ENCODE data around the gene TMEM185B.

The TMEM185B gene

DNA sequence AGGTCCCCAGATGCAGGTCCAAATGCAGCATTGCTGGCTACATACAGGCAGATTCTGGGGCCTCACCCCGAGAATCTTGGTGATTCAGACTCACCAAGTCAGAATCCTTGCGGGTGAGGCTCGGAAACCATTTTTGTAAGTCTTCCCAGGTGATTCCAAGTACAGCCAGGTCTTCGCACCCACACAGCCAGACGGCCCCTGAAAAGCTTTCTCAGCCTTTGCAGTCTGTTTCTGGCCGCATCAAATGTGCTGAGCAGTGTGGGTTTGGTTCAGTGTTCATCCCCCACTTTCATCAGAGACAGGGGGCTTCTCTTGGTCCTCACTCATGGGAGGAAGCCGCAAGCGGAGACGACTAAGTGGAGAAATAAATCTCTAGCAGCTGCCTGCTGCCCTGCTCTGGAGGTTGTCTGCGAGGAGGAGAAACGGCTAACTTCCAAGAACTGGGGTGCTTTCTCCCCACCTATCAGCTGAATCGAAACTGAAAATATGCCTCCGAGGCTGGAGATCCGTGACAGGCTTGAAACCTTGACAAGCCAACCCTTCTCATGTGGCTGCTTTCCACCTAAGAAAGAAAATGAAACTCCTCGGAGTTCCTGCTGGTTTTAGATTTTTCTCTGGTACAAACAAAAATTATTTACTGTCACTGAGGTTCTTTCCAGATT is 8.9 kb upstream of the TMEM185B start:
- H3K27ac Mint-ChIP-seq = no peak overlapping the region
- peaks cover 32% of the 10 kb centered on the region for H3K27me3 Mint-ChIP-seq (ENCODE audit: low read depth, poor library complexity)
- H3K4me3 Mint-ChIP-seq = no peak overlapping the region
- TF ChIP-seq, protein P1, sequence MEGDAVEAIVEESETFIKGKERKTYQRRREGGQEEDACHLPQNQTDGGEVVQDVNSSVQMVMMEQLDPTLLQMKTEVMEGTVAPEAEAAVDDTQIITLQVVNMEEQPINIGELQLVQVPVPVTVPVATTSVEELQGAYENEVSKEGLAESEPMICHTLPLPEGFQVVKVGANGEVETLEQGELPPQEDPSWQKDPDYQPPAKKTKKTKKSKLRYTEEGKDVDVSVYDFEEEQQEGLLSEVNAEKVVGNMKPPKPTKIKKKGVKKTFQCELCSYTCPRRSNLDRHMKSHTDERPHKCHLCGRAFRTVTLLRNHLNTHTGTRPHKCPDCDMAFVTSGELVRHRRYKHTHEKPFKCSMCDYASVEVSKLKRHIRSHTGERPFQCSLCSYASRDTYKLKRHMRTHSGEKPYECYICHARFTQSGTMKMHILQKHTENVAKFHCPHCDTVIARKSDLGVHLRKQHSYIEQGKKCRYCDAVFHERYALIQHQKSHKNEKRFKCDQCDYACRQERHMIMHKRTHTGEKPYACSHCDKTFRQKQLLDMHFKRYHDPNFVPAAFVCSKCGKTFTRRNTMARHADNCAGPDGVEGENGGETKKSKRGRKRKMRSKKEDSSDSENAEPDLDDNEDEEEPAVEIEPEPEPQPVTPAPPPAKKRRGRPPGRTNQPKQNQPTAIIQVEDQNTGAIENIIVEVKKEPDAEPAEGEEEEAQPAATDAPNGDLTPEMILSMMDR (IDR thresholded peaks at IDR 0.05) = no peak
- DNase-seq = no peak
- no peaks in the 10 kb centered on the region for H3K9me3 Mint-ChIP-seq
- H3K4me1 Mint-ChIP-seq = peaks cover 50% of the 10 kb centered on the region
- no peaks in the 10 kb centered on the region for H3K36me3 Mint-ChIP-seq (ENCODE audit: low read depth)

DNA sequence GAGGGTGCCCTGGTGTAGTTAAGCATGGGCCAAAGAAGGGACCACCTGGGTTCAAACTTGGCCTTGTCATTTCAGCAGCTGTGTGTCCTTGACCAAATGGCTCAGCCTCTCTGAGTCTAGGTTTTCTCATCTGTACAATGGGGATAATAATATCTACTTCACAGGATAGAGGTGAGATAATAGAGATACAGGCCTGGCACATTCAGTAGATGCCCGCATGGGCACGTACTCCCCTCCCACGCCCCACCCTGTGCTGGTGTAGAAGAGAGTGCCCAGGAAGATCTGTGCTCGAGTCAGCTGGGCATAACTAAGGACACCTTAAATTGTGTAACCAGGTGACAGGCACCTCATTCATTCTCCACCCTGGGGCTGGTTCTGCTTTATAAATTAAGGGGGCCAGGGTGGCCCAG is 8.4 kb upstream of the TMEM185B start:
- peaks cover 31% of the 10 kb centered on the region for H3K27me3 Mint-ChIP-seq (ENCODE audit: low read depth, poor library complexity)
- TF ChIP-seq, protein P1 (IDR thresholded peaks at IDR 0.05) = no peak
- H3K9me3 Mint-ChIP-seq = no peaks in the 10 kb centered on the region
- H3K4me1 Mint-ChIP-seq = peaks cover 48% of the 10 kb centered on the region
- no peak overlapping the region for H3K27ac Mint-ChIP-seq
- no peak overlapping the region for H3K4me3 Mint-ChIP-seq
- no peaks in the 10 kb centered on the region for H3K36me3 Mint-ChIP-seq (ENCODE audit: low read depth)
- DNase-seq = no peak

DNA sequence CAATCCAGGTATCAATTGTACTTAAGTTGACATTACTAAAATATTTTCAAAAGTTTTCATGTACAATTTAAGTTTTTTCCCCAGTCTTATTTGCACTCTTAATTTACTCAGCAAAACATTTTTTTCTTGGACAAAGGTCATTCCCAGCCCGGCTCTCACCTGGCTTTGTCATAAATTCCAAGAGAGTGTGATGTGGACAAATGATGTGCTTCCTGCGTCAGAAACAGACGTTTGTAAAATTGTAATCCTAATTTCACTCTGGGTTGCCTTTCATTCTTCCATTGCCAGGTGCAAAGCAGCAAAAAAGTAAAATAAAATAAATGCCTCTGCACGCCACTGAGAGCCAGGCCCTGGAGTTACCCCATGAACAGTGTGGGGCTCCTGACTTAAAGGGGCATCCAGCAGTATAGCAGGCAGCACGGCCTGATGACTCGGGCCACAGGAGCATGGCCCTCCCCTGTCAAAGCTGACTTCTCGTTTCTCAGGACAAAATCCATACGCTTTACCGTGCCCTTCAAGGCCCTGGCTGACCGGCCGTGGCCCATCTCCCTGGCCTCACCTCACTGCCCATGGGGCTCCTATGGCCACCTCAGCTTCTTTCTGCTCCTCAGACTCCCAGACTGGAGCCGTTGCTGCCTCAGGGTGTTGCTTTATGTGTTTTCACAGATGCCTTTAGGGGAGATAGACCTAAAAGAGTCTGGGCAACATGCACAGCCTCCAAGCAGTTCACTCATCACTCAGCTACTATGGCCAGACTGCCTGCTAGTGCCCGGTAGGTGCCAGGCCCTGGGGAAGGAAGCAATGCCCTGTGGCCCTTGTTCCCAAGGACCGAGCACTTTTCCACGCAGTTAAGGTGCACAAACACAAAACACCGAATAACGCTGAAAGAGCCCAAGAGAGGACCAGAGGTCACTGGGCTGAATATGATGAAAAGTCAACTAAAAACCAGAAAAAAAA is 7.6 kb upstream of the TMEM185B start:
- H3K9me3 Mint-ChIP-seq = no peaks in the 10 kb centered on the region
- TF ChIP-seq, protein P1 (IDR thresholded peaks at IDR 0.05) = no peak
- peaks cover 48% of the 10 kb centered on the region for H3K4me1 Mint-ChIP-seq
- no peak overlapping the region for H3K27ac Mint-ChIP-seq
- peaks cover 37% of the 10 kb centered on the region for H3K27me3 Mint-ChIP-seq (ENCODE audit: low read depth, poor library complexity)
- H3K36me3 Mint-ChIP-seq (ENCODE audit: low read depth) = no peaks in the 10 kb centered on the region
- no peak overlapping the region for H3K4me3 Mint-ChIP-seq
- DNase-seq = no peak

DNA sequence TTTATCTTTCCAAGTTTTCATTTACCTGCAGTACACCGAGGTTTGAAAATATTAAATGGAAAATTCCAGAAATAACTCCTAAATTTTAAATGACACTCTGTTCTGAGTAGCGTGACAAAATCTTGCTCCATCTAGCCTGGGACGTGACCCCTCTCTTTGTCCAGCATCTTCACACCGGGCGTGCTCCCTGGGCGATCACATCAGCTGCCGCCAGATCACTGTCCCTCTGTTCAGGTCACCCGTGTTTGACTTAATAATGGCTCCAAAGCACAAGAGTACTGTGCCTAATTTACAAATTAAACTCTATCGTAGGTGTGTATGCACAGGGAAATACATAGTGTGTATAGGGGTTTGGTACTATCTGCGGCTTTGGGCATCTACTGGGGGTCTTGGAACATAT is 6.1 kb upstream of the TMEM185B start:
- TF ChIP-seq, protein P1 (IDR thresholded peaks at IDR 0.05) = no peak
- H3K36me3 Mint-ChIP-seq (ENCODE audit: low read depth) = no peaks in the 10 kb centered on the region
- DNase-seq = no peak
- H3K4me3 Mint-ChIP-seq = no peak overlapping the region
- H3K9me3 Mint-ChIP-seq = no peaks in the 10 kb centered on the region
- H3K27ac Mint-ChIP-seq = no peak overlapping the region
- peaks cover 48% of the 10 kb centered on the region for H3K4me1 Mint-ChIP-seq
- H3K27me3 Mint-ChIP-seq (ENCODE audit: low read depth, poor library complexity) = peaks cover 47% of the 10 kb centered on the region

DNA sequence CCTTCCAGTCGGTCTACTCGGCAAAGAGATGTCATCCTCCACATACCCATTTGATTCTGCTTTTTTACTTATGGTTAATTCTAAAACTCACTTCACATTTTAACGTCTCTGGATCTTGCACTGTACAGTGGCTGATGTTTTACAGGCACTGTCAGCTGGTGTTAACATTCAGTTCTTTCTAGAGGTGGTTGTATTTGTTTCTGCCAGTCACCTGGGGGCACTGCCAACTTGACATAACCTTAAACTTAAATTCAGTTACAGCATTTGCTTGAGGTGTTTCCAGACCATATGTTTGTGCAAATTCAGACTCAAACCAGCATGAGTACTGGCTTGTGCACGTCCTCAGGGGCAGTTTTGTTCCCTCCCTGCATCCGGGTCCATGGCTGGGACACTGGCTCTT is 5.3 kb upstream of the TMEM185B start:
- Mint-ChIP-seq H3K4me1 (peaks cover 56% of the 10 kb centered on the region), H3K4me3 (no peak overlapping the region), H3K9me3 (no peaks in the 10 kb centered on the region), H3K27me3 (ENCODE audit: low read depth, poor library complexity) (peaks cover 56% of the 10 kb centered on the region), H3K27ac (no peak overlapping the region), H3K36me3 (ENCODE audit: low read depth) (no peaks in the 10 kb centered on the region)
- TF ChIP-seq, protein P1 (IDR thresholded peaks at IDR 0.05) = no peak
- DNase-seq = no peak
